Measurements from ENCODE around the gene RCAN1.

Gene RCAN1

GRCh38 chr21:34636961-34637360, 22.0 kb upstream of the RCAN1 start:
- no peak overlapping the region for H3K4me3 Mint-ChIP-seq
- no peak for DNase-seq
- peaks cover 33% of the 10 kb centered on the region for H3K4me1 Mint-ChIP-seq (ENCODE audit: low read depth)
- peaks cover 15% of the 10 kb centered on the region for H3K27me3 Mint-ChIP-seq
- H3K9me3 Mint-ChIP-seq: no peaks in the 10 kb centered on the region
- no peak overlapping the region for H3K27ac Mint-ChIP-seq
- no peaks in the 10 kb centered on the region for H3K36me3 Mint-ChIP-seq (ENCODE audit: low read depth)

GRCh38 chr21:34635307-34635706, 20.4 kb upstream of the RCAN1 start:
- no peak for DNase-seq
- H3K4me1 Mint-ChIP-seq (ENCODE audit: low read depth): peaks cover 18% of the 10 kb centered on the region
- H3K27me3 Mint-ChIP-seq: peaks cover 15% of the 10 kb centered on the region
- H3K27ac Mint-ChIP-seq: no peak overlapping the region
- H3K9me3 Mint-ChIP-seq: no peaks in the 10 kb centered on the region
- no peaks in the 10 kb centered on the region for H3K36me3 Mint-ChIP-seq (ENCODE audit: low read depth)
- H3K4me3 Mint-ChIP-seq: no peak overlapping the region

- Mint-ChIP-seq H3K36me3 (ENCODE audit: low read depth) (no peaks in the 10 kb centered on the region), H3K4me1 (ENCODE audit: low read depth) (no peaks in the 10 kb centered on the region), H3K27ac (no peak overlapping the region), H3K9me3 (no peaks in the 10 kb centered on the region), H3K4me3 (no peak overlapping the region), H3K27me3 (peaks cover 15% of the 10 kb centered on the region)
- DNase-seq: no peak
These were observed 17.6 kb upstream of the RCAN1 start for GRCh38 chr21:34632498-34632897.

- Mint-ChIP-seq H3K36me3 (ENCODE audit: low read depth) (no peaks in the 10 kb centered on the region), H3K27ac (no peak overlapping the region), H3K9me3 (no peaks in the 10 kb centered on the region), H3K27me3 (peaks cover 22% of the 10 kb centered on the region), H3K4me1 (ENCODE audit: low read depth) (no peaks in the 10 kb centered on the region), H3K4me3 (no peak overlapping the region)
- DNase-seq: no peak
These were observed 15.7 kb upstream of the RCAN1 start for GRCh38 chr21:34630536-34631143.

- no peak for DNase-seq
- H3K4me1 Mint-ChIP-seq (ENCODE audit: low read depth): no peaks in the 10 kb centered on the region
- peaks cover 32% of the 10 kb centered on the region for H3K27me3 Mint-ChIP-seq
- no peak overlapping the region for H3K27ac Mint-ChIP-seq
- no peak overlapping the region for H3K4me3 Mint-ChIP-seq
- no peaks in the 10 kb centered on the region for H3K9me3 Mint-ChIP-seq
- H3K36me3 Mint-ChIP-seq (ENCODE audit: low read depth): no peaks in the 10 kb centered on the region
These were observed 11.2 kb upstream of the RCAN1 start for GRCh38 chr21:34626131-34626530.

- no peak for DNase-seq
- no peaks in the 10 kb centered on the region for H3K4me1 Mint-ChIP-seq (ENCODE audit: low read depth)
- no peaks in the 10 kb centered on the region for H3K36me3 Mint-ChIP-seq (ENCODE audit: low read depth)
- no peak overlapping the region for H3K27ac Mint-ChIP-seq
- H3K27me3 Mint-ChIP-seq: peaks cover 32% of the 10 kb centered on the region
- no peaks in the 10 kb centered on the region for H3K9me3 Mint-ChIP-seq
- H3K4me3 Mint-ChIP-seq: no peak overlapping the region
These were observed 10.2 kb upstream of the RCAN1 start for GRCh38 chr21:34625030-34625593.

GRCh38 chr21:34623516-34623915, 8.6 kb upstream of the RCAN1 start:
- Mint-ChIP-seq H3K36me3 (ENCODE audit: low read depth) (no peaks in the 10 kb centered on the region), H3K4me3 (no peak overlapping the region), H3K27me3 (peaks cover 32% of the 10 kb centered on the region), H3K27ac (no peak overlapping the region), H3K9me3 (no peaks in the 10 kb centered on the region), H3K4me1 (ENCODE audit: low read depth) (no peaks in the 10 kb centered on the region)
- no peak for DNase-seq

GRCh38 chr21:34621434-34622350, 6.8 kb upstream of the RCAN1 start:
- Mint-ChIP-seq H3K9me3 (no peaks in the 10 kb centered on the region), H3K27me3 (peaks cover 32% of the 10 kb centered on the region), H3K27ac (no peak overlapping the region), H3K4me1 (ENCODE audit: low read depth) (no peaks in the 10 kb centered on the region), H3K36me3 (ENCODE audit: low read depth) (no peaks in the 10 kb centered on the region), H3K4me3 (no peak overlapping the region)
- DNase-seq: no peak

GRCh38 chr21:34619841-34620665, 5.1 kb upstream of the RCAN1 start:
- no peak overlapping the region for H3K4me3 Mint-ChIP-seq
- peaks cover 6% of the 10 kb centered on the region for H3K4me1 Mint-ChIP-seq (ENCODE audit: low read depth)
- no peaks in the 10 kb centered on the region for H3K9me3 Mint-ChIP-seq
- no peak for DNase-seq
- no peaks in the 10 kb centered on the region for H3K36me3 Mint-ChIP-seq (ENCODE audit: low read depth)
- peaks cover 24% of the 10 kb centered on the region for H3K27me3 Mint-ChIP-seq
- no peak overlapping the region for H3K27ac Mint-ChIP-seq

- peaks cover 19% of the 10 kb centered on the region for H3K27me3 Mint-ChIP-seq
- H3K9me3 Mint-ChIP-seq: no peaks in the 10 kb centered on the region
- no peak for DNase-seq
- peaks cover 3% of the 10 kb centered on the region for H3K36me3 Mint-ChIP-seq (ENCODE audit: low read depth)
- H3K4me3 Mint-ChIP-seq: no peak overlapping the region
- H3K27ac Mint-ChIP-seq: no peak overlapping the region
- peaks cover 8% of the 10 kb centered on the region for H3K4me1 Mint-ChIP-seq (ENCODE audit: low read depth)
These were observed 4.0 kb upstream of the RCAN1 start for GRCh38 chr21:34618941-34619340.

- Mint-ChIP-seq H3K4me1 (ENCODE audit: low read depth) (peaks cover 18% of the 10 kb centered on the region), H3K4me3 (no peak overlapping the region), H3K9me3 (no peaks in the 10 kb centered on the region), H3K27ac (no peak overlapping the region), H3K27me3 (peaks cover 9% of the 10 kb centered on the region), H3K36me3 (ENCODE audit: low read depth) (peaks cover 3% of the 10 kb centered on the region)
- no peak for DNase-seq
These were observed 2.9 kb upstream of the RCAN1 start for GRCh38 chr21:34617753-34618339.

- H3K36me3 Mint-ChIP-seq (ENCODE audit: low read depth): peaks cover 3% of the 10 kb centered on the region
- H3K27me3 Mint-ChIP-seq: no peaks in the 10 kb centered on the region
- H3K9me3 Mint-ChIP-seq: no peaks in the 10 kb centered on the region
- H3K27ac Mint-ChIP-seq: peak overlapping the region; percentile 89
- peaks cover 26% of the 10 kb centered on the region for H3K4me1 Mint-ChIP-seq (ENCODE audit: low read depth)
- H3K4me3 Mint-ChIP-seq: peak overlapping the region; percentile 82
- no peak for DNase-seq
These were observed 538 bp upstream of the RCAN1 start for GRCh38 chr21:34615487-34615814.

GRCh38 chr21:34613679-34614627, 960 bp downstream of the RCAN1 start:
- Mint-ChIP-seq H3K9me3 (no peaks in the 10 kb centered on the region), H3K27ac (peak overlapping the region; percentile 75), H3K4me1 (ENCODE audit: low read depth) (peaks cover 35% of the 10 kb centered on the region), H3K36me3 (ENCODE audit: low read depth) (peaks cover 3% of the 10 kb centered on the region), H3K27me3 (no peaks in the 10 kb centered on the region), H3K4me3 (peak overlapping the region; percentile 83)
- DNase-seq: peak; percentile 49

Data from activated T-cell treated with anti-CD3 and anti-CD28 coated beads, Interleukin-2, amount 50 U/mL, for 24 hours (primary cell).